CD4-positive, alpha-beta T cell treated with Interleukin-21 for 1 hour (primary cell): Measurements from ENCODE around the gene EIF4E3.
A peak's percentile ranks its signal among the peaks of the same experiment; 100 is the strongest.

Experiments used
- DNase-seq: peaks from one replicate; pipeline ENCODE4 v3.0.0-alpha.2; 2020

Gene EIF4E3

DNA sequence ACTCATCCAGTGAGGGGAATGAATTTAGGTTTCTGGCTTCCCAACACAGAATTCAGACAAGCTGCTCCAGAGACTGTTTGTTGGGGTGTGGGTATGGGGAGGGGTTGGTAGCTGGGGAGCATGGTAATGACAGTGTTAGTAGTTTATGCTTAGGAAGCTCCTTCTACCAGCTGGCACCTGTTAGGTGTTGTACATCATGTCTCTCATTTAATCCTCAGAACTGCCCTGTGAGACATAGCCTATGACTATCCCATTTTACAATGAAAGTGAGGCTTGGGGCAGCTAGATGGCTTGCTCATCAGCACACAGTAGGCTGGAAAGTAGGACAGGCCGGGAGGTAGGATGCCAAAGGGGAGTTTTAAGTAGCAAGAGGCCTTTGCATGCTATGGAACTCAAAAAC is 2.5 kb downstream of the EIF4E3 start:
- DNase-seq, result no peak

DNA sequence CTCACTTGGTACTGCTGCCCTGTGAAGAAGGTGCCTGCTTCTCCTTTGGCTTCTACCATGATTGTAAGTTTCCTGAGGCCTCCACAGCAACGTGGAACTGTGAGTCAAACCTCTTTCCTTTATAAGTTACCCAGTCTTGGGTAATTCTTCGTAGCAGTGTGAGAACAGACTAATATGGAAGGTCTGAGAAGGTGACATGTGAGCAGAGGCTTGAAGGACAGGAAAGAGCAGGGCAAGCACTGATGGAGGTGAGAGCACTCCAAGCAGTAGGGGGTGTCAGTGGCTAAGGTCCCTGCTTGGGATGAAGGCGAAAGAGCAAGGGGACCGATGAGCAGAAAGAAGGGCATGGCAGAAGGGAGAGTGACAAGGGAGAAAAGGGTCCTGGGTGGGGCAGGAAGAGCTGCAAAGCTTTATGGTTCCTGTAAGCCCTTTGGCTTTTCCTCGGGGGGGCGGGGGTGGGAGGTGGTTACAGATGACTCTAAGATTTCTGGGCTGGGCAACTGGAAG is 3.5 kb downstream of the EIF4E3 start:
- DNase-seq, result peak; percentile 53

DNA sequence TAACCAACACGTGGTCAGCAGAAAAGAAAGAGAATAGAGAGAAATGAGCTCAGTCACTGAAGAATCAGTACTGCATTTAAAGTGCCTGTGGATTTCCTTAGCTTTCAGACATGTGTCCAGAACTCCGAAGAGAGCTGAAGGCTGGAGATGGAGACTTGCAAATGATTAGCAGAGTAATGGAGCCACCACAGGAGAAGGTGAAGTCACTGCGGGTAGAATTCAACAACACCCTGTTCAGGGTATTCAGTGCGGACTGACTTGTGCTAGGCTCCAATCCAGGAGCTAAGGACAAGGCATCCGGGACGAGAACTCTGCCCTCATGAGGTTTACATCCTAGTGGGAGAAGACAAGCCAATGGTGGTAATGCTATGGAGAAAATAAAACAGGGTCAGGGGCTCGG is 4.2 kb downstream of the EIF4E3 start:
- DNase-seq, result no peak

DNA sequence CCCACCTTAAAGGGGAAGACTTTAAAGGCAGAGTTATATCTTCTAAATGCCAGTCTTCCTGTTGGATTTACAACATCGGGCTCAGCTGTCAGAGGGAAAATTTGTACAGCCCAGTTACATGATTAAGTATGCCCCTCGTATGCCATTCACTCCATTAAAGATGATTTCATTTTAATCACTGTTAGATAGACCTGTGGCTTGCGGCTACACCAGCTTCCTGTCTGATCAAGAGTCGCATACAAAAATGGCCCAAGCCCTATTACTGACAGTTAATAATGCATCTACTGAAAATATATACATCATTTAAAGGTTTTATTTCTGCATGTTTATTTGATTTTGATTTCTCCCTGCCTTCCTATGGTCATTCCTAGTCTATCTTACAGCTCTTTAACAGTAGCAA is 7.1 kb downstream of the EIF4E3 start:
- DNase-seq, result peak; percentile 47

DNA sequence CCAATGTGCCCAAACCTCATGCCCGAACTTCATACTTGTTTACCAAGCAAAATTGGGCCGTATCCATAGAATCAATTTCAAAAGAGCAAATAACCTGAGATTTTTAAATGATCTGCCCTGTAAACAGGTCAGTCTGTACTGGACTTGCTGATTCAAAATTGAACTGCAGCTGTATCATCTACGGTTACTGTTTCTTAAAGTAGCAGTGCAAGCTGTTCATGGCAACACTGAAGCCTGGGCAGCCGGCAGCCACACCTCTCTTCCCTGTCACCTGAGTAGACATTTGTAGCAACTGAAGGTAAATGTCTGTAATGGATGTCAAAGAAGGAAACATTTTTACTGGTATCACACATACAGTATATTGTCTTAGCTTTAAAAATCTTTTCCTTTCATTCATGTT is 10.6 kb downstream of the EIF4E3 start:
- DNase-seq, result no peak

DNA sequence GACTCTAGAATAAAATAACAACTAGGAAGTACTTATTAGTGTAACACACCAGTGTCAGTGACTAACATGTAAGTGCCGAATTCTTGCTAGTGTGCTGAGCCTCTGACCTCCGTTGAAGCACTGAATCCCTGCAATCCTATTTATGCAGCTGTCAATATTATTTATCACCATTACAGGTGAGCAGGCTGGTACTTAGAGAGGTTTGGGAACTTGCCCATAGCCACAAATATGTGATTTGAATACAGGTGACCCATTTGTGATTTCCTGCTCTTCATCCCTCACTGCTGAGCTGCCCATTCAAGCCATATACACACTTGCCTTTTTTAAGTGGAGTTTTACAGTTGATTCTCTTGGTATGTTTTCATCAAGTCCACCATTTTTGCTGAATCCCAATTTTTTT is 12.2 kb downstream of the EIF4E3 start:
- DNase-seq, result no peak

DNA sequence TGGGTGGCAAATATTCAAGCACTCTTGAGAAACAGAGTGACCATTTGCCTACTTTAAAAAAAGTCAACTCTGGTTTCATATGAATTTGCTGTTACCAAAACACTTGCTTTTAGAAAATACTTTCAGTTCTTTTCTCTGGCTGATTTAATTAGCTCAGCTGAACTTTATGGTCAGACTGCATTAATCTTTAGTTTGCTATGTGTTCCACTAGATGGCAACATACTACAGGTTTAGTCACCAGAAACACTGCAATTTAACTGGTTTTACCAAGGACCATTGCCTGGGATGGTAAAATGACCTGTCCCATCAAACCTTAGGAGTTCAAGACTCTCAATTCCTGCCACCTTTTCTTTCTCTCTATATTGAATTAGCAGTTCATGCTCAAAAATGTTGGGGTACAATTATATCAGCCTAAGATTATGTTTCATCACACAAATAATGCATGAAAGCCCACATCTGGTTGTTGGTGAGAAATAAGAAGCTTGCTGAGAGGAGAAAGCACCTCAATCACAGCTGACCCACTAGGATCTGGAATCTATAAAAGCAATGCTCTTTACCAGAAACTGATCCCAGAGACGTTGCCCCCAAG is 14.2 kb downstream of the EIF4E3 start:
- DNase-seq, result peak; percentile 70

DNA sequence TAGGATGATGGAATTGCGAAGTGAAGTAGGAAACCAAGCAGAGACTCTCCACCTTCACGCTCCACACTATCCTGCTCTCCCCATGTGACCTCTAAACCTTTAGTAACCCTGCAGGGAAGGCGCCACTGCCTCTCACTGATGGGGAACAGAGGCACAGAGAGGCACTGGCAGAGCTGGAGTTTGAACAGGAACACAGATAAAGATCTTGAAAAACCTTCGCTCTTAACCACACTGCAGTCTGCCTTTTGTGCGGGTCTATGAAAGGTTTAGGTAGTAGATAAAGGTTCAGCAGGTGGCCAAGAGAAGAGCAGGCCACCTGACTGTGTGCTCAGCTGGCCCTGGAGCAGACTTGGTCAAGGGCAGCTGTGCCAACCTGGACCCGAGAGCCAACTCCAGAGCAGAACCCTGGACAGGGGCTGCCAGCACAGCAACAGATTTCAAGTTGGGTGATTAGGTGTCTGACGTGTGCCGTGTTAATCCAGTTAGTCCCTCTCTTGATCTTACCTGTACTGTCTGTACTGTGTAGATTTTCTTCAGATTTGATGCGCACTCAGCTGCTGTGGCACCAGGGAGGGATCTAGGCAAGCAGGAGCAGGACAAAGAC is 15.2 kb downstream of the EIF4E3 start:
- peak; percentile 43 for DNase-seq

DNA sequence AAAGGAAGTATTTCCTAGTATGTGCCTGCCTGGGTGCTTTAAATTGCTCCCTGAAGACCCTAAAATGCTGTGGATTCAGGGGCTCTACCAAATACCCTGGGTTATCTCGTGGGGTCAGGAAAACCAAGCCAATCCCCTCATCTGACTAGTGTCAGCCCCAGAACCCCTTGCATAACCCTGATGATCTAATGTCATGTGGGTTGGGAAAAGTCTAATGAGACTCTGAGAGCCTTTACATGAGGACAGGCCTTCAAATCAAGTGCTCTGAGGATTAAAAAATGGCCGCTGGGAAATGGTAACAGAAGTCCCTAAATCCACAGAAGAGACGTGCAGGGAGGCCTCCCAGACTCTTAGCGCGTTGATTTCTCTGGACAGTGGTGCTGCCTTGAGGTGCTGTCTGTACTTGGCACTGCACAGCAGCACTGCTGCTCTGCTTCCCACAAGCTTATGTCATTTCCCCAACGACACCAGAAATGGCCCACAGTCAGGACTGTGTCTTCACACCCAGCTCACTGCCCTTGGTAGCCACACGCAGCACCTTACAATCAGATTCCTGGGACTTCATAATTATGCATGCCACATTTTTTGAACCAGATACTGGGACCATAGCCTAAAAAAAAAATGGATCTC is 16.6 kb downstream of the EIF4E3 start:
- DNase-seq, result no peak

DNA sequence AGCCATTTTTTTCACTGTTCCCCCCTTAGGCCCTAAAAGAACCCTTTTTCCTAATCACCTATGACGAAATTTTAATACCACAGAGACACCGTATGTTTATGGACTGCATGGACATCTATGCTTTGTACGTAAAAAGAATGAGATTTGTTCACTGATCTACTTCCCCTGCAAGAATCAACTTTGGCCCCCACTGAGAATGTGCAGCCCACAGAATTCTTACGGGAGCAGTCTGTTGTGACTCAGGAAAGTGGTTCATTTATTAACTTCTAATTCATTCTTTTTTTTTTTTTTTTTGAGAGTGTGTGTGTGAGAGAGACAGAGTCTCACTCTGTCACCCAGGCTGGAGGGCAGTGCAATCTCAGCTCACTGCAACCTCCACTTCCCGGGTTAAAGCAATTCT is 17.6 kb downstream of the EIF4E3 start:
- no peak for DNase-seq

DNA sequence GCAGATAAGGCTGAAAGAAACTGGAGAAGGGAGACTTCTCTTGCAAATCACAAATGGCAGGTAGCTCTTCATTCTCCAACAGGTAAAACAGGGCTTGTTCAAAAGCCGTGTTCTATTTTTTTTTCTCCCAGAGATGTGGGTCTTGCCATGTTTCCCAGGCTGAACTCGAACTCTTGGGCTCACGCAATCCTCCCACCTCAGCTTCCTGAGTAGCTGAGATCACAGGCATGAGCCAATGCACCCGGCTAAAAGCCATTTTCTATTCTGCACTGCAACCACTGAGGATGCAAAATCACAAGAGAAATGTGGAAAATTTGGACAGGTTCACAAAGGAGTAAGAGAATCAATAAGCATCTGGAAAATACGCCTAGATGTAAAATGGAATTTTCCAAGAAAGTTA is 19.5 kb downstream of the EIF4E3 start:
- no peak for DNase-seq

DNA sequence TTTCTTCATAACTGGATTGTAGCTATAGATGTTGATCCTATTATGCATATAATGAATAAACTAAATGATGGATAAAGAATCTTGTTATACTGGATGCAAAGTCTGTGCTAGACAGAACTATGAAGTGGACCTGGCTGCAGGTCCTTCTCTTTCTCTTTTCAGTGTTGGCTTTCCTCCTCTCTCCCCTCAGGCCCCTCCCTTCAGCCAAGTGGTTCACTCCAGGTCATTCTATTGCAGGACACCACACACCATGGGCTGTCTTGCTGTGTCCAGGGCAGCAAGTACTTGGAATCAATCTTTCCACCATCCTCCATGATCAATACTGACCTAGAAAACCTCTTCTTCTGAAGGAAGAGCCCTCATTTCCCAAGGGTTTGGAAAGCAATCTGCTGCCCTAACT is 20.3 kb downstream of the EIF4E3 start:
- no peak for DNase-seq

DNA sequence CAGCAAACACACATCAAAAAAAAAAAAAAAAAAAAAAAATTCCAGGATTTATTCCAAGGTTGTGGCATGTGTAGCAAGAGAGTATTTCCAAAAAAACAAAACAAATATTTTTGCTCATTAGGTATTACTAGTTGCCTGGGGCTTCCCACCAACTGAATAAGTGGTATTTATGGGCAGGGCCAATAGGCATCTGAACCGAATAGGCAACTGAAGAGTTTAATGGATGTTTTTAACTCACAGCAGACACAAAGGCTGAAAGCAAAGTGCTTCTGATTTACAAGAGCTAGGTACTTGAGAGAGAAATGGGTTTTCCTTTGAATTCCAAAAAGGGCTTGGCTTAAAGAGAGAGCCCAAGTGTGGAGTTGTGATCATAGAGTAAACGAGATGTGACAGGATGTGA is 21.4 kb downstream of the EIF4E3 start:
- no peak for DNase-seq

DNA sequence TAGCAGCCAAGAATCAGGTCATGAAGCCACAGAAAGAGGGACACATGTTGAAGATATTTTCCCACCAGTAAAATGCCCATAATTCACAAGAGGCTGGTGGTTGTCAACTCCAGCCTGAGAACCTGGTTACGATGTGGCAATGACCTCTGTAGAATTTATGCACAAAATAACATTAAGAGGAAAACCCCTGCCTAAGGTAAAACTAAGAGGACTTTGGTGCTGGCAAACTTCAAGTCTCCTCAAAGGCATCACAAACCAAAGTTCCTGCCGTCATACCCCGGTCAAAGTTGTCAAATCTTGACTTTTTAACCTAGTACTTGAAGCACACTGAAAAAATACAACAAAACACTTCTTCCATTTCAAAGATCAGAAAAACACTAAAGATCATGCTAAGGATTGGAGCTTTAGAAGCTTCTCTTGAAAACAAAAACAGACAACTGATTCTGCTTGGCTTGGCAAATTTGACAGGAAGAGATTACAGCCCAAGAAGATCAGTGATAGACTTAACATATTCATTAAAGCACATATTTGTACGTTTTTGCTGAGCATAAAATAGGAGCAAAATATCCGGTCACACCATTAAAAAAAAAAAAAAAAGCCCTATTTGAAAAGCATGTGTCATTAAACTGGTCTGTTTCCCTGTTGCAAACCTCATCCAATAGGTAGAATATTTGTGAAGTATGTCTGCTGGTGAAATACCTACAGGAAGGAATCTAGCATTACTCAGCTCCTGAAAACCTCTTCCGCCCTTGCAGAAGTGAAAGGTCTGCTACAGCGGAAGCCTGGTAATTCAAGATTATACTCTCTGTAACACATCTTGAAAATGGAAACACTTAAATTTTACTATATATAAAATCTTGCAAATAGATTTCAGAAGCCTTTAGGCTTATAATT is 22.8 kb downstream of the EIF4E3 start:
- DNase-seq, result peak; percentile 53

DNA sequence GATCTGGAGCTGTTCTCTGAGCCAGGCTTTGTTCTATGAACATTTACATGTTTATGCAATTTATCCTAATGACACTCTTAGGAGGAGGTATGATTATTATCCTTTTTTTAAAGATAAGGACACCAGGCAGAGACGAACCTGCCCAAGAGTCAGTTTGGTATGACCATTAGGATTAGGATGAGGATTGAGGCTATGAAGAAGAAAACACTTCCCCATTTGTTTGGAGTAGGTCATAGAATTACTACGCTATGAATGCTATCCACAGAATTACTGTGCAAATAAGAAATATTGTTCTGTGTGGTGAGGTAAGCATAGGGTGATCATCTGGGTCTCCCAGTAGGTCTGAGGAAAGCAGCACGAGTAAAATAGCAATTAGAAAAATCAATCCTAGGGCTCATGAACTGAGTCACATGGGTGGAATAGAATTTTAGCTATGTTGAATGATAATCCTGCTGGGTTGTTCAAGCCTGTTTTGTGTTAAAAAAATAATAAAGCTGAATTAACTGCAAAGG is 23.9 kb downstream of the EIF4E3 start:
- no peak for DNase-seq

DNA sequence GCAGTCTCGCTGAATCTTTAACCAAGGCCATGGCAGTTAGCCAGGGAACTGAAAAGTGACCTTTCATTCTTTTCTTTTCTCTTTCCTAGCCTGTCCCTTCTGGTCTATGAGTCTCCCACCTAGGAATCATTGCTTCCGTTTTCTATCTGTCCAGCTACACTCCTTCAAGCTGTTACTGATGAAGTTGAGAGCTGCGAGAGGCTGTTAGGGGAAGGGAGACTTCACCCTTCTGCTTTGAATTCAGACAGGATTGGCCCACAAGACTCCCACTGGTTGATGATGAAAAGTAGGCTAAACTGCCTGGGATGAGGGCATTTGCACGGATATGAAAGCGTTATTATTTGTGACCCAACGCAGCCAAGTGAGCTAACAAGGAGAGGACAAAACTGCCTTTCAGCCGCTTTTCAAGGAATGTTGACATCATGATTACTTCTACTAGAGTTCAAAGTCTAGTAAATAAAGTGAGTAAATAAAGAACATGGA is 30.2 kb downstream of the EIF4E3 start:
- DNase-seq, result no peak

DNA sequence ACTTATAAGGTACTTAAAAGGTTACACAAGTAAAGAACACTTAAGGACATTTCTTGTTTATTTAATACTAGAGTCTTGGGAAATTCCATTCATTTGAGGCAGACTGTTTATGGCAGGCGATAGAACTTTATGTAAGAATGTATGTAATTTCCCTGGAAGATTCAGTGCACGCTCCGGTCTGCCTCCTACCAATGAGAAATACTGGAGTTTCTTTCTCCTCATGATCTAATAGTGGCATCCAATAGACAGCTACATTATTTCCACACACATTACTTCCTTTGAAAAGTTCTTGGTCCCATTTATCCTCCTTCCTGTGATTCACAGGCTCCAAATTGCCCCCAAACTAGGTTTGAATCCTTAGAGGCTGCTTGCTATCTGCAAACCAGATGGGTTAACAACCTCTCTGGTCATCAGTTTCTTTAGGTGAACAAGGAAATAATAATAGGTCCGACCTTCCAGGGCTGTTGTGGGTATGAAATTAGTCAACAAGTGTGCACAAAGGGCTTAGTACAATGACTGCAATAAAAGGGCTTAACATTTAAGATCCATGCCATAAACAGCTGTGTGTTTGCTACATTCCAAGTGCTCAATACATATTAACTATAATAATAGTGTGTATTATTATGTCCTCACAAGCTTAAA is 30.7 kb downstream of the EIF4E3 start:
- no peak for DNase-seq

DNA sequence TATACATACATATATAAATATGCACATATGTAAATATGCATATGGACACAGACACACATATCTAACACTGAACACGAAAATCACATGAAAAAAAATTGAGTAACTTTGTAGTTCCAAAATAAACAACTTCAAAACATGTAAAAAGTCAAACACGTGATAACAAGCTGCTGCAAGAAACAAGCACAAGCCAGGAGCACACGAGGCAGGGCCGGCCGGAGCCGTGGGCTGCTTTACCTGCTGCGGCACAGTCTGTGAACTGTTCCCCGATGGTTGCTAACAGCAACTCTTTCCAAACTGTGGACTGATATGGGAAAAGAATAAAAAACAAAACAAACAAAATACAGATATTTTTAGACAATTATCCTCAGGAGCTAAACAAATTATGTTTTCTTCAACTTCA is 31.6 kb downstream of the EIF4E3 start:
- DNase-seq, result no peak

DNA sequence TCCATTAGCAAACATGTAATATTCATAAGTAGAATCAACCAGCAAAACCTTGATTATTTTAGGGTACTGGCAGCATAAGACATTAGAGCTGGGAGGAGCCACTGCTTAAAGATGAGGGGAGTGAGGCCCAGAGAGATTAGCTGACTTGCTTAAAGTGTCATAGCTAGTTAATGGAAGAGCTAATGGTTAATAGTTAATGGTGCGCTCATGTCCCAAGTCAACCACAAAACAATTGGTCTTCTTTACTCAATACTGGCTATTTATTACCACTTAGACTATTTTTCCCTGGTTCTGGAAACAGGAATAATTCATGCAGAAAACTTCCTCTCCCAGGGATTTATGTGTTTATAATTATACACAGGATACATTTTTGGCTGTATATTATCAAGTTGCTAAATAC is 33.1 kb downstream of the EIF4E3 start:
- no peak for DNase-seq

DNA sequence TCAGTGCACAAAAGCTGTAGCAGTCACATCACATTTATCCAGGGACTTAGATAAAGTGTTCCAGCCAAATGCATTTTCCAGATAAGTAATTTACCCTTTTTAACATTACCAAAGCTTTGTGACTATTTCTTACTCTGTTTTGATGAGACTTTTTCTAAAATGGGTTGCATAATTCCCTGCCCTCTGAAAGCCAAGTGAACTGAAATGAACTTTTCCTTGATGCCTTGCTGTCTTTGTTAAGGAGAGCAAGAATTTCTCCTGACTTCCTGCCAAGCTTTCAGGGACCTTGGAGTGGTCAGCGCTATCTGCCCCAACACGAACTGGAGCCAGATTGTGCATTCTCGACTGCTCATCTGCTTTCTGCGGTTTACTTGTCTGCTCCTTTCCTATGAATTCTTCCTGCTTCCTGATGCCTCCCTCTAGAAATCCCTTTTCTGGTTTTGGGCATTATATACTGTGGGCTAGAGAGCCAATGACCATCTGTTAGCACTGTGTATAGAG is 34.8 kb downstream of the EIF4E3 start:
- DNase-seq, result no peak

DNA sequence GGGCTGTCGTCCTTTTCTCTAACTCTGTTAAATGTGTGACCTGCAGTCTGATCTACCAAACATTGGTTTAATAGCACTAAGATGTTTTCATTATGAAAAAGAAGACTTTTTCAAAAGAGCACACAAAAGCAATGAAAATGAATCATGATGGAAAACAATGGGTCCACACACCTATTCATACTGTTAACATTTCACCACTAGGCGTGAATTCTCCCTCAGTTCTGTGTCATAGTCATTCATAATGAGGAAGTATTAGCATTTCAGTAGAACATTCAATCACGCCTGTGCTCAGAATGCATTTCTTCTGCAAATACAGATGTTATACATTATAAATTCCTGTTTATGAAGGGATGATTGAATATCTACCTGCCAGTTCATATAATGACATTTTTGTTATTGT is 35.9 kb downstream of the EIF4E3 start:
- no peak for DNase-seq

DNA sequence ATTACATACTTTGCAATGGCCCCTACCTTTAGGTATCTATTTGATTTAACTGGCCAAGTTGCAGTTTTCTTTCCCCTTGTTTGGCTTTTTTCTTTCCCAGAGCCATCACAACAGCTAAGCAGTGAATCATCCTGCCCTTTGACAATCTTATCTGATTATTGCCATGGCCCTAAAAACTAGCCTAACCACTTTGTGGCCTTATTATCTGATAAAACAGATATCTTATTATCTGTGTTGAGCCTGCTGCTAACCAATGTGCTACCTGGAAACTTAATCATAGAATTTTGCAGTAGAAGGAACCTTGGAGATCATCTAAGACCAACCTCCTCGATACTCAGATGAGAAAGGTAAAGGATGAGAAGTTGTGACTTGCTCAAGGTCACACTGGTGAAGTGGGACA is 37.1 kb downstream of the EIF4E3 start:
- no peak for DNase-seq

DNA sequence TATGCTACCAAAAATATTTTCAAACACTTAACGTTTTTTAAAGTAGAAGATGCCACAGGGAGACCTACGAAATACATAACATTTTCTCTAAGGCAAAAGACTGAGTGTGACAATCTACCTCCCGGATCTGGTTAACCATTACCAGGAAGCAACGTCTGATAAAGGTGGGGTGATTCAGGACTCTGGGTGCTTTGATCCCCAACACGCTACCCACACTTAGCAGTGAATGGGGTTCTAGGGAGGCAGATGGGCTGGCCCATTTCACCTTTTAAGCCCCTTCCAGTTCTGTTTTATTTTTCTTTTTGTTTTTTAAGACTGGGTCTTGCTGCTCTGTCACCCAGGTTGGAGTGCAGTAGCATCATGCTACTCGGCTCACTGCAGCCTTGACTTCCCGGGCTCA is 39.5 kb downstream of the EIF4E3 start:
- no peak for DNase-seq
